K562 (cell line): Measurements from ENCODE around the gene PRDM11. TPM values are rescaled to one million over a fixed set of nuclear protein-coding genes. Genes with fewer than 3 reads are reported as not detected.

Experiments
- ATAC-seq: fragments of 200-7000 bp; cut with Tn5 transposase; 3 replicates; pipeline ENCODE4 v1.9.1; 2020; ENCODE audit warnings: moderate library complexity
- BruUV-seq: library from RNA; stranded (reverse); fragments of 400-500 nt; replicated peaks from 2 replicates; lab custom pipeline; 2021; lab: Mats Ljungman, UMichigan
- CTCF ChIA-PET: fragments of 300-600 bp; formaldehyde crosslinking; extraction: SDS; loops from one replicate; lab custom pipeline; 2021; ENCODE audit warnings: low intra/inter-chr PET ratio; lab: Yijun Ruan, JAX
- POLR2A ChIA-PET: fragments of 300-600, 350-650 bp; sonication (Branson Sonifier 250); formaldehyde crosslinking; extraction: SDS; loops from one replicate; lab custom pipeline; 2021; ENCODE audit warnings: antibody characterized with exemption, inconsistent platforms; lab: Yijun Ruan, JAX
- DNase-seq, 4 experiments: peaks; one replicate each; pipeline versions ENCODE4 v3.0.0 to v3.0.0-alpha.2; 2011 to 2018; ENCODE audit warnings: low spot score in 3 of 4, mixed read lengths in 3 of 4; ENCODE audit errors: extremely low read depth in 1 of 4
- FAIRE-seq: peaks from 2 replicates; lab custom pipeline; 2011; peaks lifted over from hg19 to GRCh38; lab: Jason Lieb, UNC
- H2AFZ ChIP-seq: 2 replicates; pipeline ENCODE4 v1.6.0; 2011; ENCODE audit warnings: low read depth, low read length, control low read depth, inconsistent platforms
- H3K27ac ChIP-seq: fragments of 200-600 bp; 3 replicates; pipeline ENCODE4 v1.8.0; 2011; ENCODE audit warnings: low read depth, mild to moderate bottlenecking, control low read depth, inconsistent platforms, low read length, moderate library complexity, mixed read lengths; ENCODE audit errors: extremely low read depth
- H3K27me3 ChIP-seq, 2 experiments: fragments of 300-600 bp in 1 of 2; 2 replicates in 1 of 2; 3 replicates in 1 of 2; pipeline versions ENCODE4 v1.6.0 to v1.8.0; 2011; ENCODE audit warnings: inconsistent platforms in 2 of 2, low read length in 2 of 2, mild to moderate bottlenecking in 1 of 2, mixed read lengths in 1 of 2, moderate library complexity in 1 of 2; ENCODE audit not compliant: control insufficient read depth in 2 of 2, insufficient read depth in 2 of 2
- H3K36me3 ChIP-seq: fragments of 300-600 bp; 3 replicates; pipeline ENCODE4 v1.8.0; 2011; ENCODE audit warnings: mild to moderate bottlenecking, low read length, inconsistent platforms; ENCODE audit not compliant: control insufficient read depth, insufficient read depth
- H3K4me1 ChIP-seq, 2 experiments: fragments of 200-600 bp in 1 of 2; replicated peaks in 1 of 2; 2 replicates in 1 of 2; 3 replicates in 1 of 2; pipeline versions ENCODE4 v1.5.1 to v1.8.0; 2011; ENCODE audit warnings: inconsistent platforms in 2 of 2, low read length in 2 of 2, mild to moderate bottlenecking in 1 of 2, mixed read lengths in 1 of 2, moderate library complexity in 1 of 2; ENCODE audit not compliant: control insufficient read depth in 2 of 2, insufficient read depth in 2 of 2
- H3K4me2 ChIP-seq: 2 replicates; pipeline ENCODE4 v1.6.1; 2011; ENCODE audit warnings: low read length, control low read depth, inconsistent platforms, mixed read lengths; ENCODE audit not compliant: insufficient read depth
- H3K4me3 ChIP-seq: fragments of 200-600 bp; sonication (generic), shearing (Covaris generic); 2 replicates; pipeline ENCODE4 v1.5.1; 2016; ENCODE audit warnings: control low read depth, inconsistent platforms
- H3K79me2 ChIP-seq: fragments of 200-600 bp; 3 replicates; pipeline ENCODE4 v1.8.0; 2011; ENCODE audit warnings: low read length, inconsistent platforms; ENCODE audit not compliant: control insufficient read depth, insufficient read depth
- H3K9ac ChIP-seq, 2 experiments: 2 replicates each; pipeline versions ENCODE4 v1.6.0 to v1.6.1; 2011; ENCODE audit warnings: low read depth in 2 of 2, low read length in 2 of 2, control low read depth in 1 of 2, inconsistent platforms in 1 of 2, mild to moderate bottlenecking in 1 of 2, mixed read lengths in 1 of 2; ENCODE audit not compliant: insufficient read depth in 1 of 2
- H3K9me1 ChIP-seq: one replicate; pipeline ENCODE4 v1.6.0; 2011; ENCODE audit warnings: inconsistent platforms, mild to moderate bottlenecking, low read length, moderate library complexity; ENCODE audit not compliant: control insufficient read depth, insufficient read depth
- H3K9me3 ChIP-seq: replicated peaks from 2 replicates; pipeline ENCODE4 v1.5.1; 2011; ENCODE audit warnings: low read depth, low read length, inconsistent platforms; ENCODE audit not compliant: control insufficient read depth, insufficient read depth
- H4K20me1 ChIP-seq: replicated peaks from 2 replicates; pipeline ENCODE4 v1.6.1; 2011; ENCODE audit warnings: low read length, inconsistent platforms, mixed read lengths; ENCODE audit not compliant: control insufficient read depth, insufficient read depth
- CTCF ChIP-seq, 3 experiments: IDR thresholded peaks in 2 of 3; conservative IDR thresholded peaks in 1 of 3; 2 replicates each; pipeline ENCODE4 v1.5.1; 2011 to 2012; ENCODE audit warnings: low read length in 3 of 3, mild to moderate bottlenecking in 3 of 3, control low read depth in 2 of 3, improper control_type of control experiment in 1 of 3, inconsistent platforms in 1 of 3, low read depth in 1 of 3, mixed read lengths in 1 of 3, moderate library complexity in 1 of 3; ENCODE audit not compliant: insufficient read depth in 2 of 3
- CTCFL ChIP-seq: IDR thresholded peaks from 2 replicates; pipeline ENCODE4 v1.6.1; 2011; ENCODE audit warnings: borderline replicate concordance, low read depth, mild to moderate bottlenecking, moderate library complexity, low read length; ENCODE audit not compliant: insufficient read depth, poor library complexity, severe bottlenecking
- DEAF1 ChIP-seq: fragments of 450-650 bp; formaldehyde crosslinking; IDR thresholded peaks from 2 replicates; pipeline ENCODE4 v1.4.0; 2020; ENCODE audit warnings: mild to moderate bottlenecking, moderate library complexity
- IFI16 ChIP-seq: fragments of 250-450 bp; sonication (Bioruptor Pico); IDR thresholded peaks from 2 replicates; pipeline ENCODE4 v2.1.2; 2022; ENCODE audit warnings: mild to moderate bottlenecking, inconsistent platforms
- RAD21 ChIP-seq, 2 experiments: fragments of 250-450 bp in 1 of 2; fragments of 450-650 bp in 1 of 2; sonication (Bioruptor Pico) in 1 of 2; formaldehyde crosslinking in 1 of 2; IDR thresholded peaks in 1 of 2; conservative IDR thresholded peaks in 1 of 2; 2 replicates each; pipeline versions ENCODE4 v1.4.0 to v1.8.0; 2020 to 2022; ENCODE audit warnings: mild to moderate bottlenecking in 2 of 2, moderate library complexity in 1 of 2
- SMC3 ChIP-seq: conservative IDR thresholded peaks from 2 replicates; pipeline ENCODE4 v1.6.1; 2011; ENCODE audit warnings: low read depth, low read length, improper control_type of control experiment; ENCODE audit not compliant: insufficient read depth
- SRF ChIP-seq, 2 experiments: fragments of 250-450, 450-650 bp in 1 of 2; sonication (Bioruptor Pico) in 1 of 2; sonication (generic) in 1 of 2; formaldehyde crosslinking; IDR thresholded peaks; 2 replicates each; pipeline versions ENCODE4 v1.5.0 to v1.5.1; 2020 to 2022; ENCODE audit warnings: mild to moderate bottlenecking in 1 of 2, missing genetic modification reagents in 1 of 2
- STAG1 ChIP-seq: sonication (generic); formaldehyde crosslinking; IDR thresholded peaks from 2 replicates; pipeline ENCODE4 v1.5.0; 2020; ENCODE audit warnings: missing genetic modification reagents, borderline replicate concordance
- ZNF592 ChIP-seq: fragments of 450-650 bp; IDR thresholded peaks from 2 replicates; pipeline ENCODE4 v1.6.1; 2017; ENCODE audit warnings: antibody characterized with exemption, mild to moderate bottlenecking
- WGBS: fragments of 100-300 bp; shearing (Covaris generic); methylation state at CpG from one replicate; pipeline ENCODE4 v1.1.6; 2016; ENCODE audit warnings: low coverage, mixed read lengths; ENCODE audit not compliant: insufficient coverage; ENCODE audit errors: missing lambda C conversion rate; 5-methylcytosine and 5-hydroxymethylcytosine counted together
- in situ Hi-C: fragments of 300-500 bp; cut with MboI; formaldehyde crosslinking; loops from 4 replicates; pipeline ENCODE4 v1.15.0; 2018; ENCODE audit warnings: inconsistent platforms, mixed read lengths
- intact Hi-C: fragments of 100-400 bp; cut with micrococcal nuclease; formaldehyde crosslinking; loops from 2 replicates; pipeline ENCODE4 v1.14.2; 2022
- polyA plus RNA-seq, 8 experiments: library from polyadenylated mRNA; depleted of rRNA in 4 of 8; stranded (reverse) in 5 of 8; unstranded in 3 of 8; fragments of >200 nt; fragmentation: Nextera tagmentation in 2 of 8; fragmentation: Illumina TruSeq in 1 of 8; extraction: Ambion mirVana in 2 of 8; extraction: Trizol in 1 of 8; gene quantifications; 2 replicates each; pipeline versions ENCODE4 v1.2.1 to v1.2.3, GENCODE V29; 2011 to 2014; ENCODE audit warnings: inconsistent platforms in 1 of 8, missing spikeins in 1 of 8
- total RNA-seq, 7 experiments: library from RNA; depleted of rRNA in 6 of 7; stranded (reverse); fragments of >200 nt in 6 of 7; fragmentation: Illumina TruSeq in 2 of 7; extraction: Trizol in 2 of 7; gene quantifications; 2 replicates each; pipeline versions ENCODE4 v1.2.1 to v1.2.3, GENCODE V29; 2011 to 2021; ENCODE audit warnings: low replicate concordance in 1 of 7

The PRDM11 gene
- total and polyA plus RNA-seq, 9 of the 15 experiments (the other 6 are each of a cell fraction or from before 2014, with no cell fraction given) = 0.01 to 1.1 (median 0.29) TPM

- FAIRE-seq (peak; percentile 83), DNase-seq (peak; percentile 67 to 74 (median 71)), ATAC-seq (peak; percentile 86)
- ChIA-PET CTCF (interaction anchor here (1.1 to 2.5 kb wide), 4 partner anchors 174 to 221 kb away, joined by 4 to 20 read pairs (median 13); no protein-coding TSS in a partner anchor), POLR2A (interaction anchor here (0.6 to 1.3 kb wide), 2 partner anchors 10 to 181 kb away, joined by 3 read pairs; no protein-coding TSS in a partner anchor)
- WGBS = 1% methylated on average over 10 of the region's 10 CpGs
- no peak overlapping the region for H3K27ac ChIP-seq
- no peaks in the 10 kb centered on the region for H3K9me1 ChIP-seq
- no peaks in the 10 kb centered on the region; a peak in 1 of 5 replicates for H3K4me1 ChIP-seq
- no TSS peak for BruUV-seq
- no peaks in the 10 kb centered on the region for H3K9me3 ChIP-seq
- no peak overlapping the region for H3K4me3 ChIP-seq
- no peak overlapping the region for H3K4me2 ChIP-seq
- H3K79me2 ChIP-seq = no peaks in the 10 kb centered on the region
- no peaks in the 10 kb centered on the region for H3K36me3 ChIP-seq
- H3K27me3 ChIP-seq = peaks cover 0 to 6% of the 10 kb centered on the region in 2 experiments; a peak in 1 of 5 replicates
- H4K20me1 ChIP-seq = 0 out of 2 replicates have a peak, but pooled peaks cover 12% of the 10 kb centered on the region
- in situ Hi-C loops (loop anchor here (25.0 kb wide), 1 partner anchor 177 kb away; the partner anchor contains the start of gene SYT13), intact Hi-C loops (loop anchor here (1.0 kb wide), 2 partner anchors 183 to 222 kb away; no protein-coding TSS in a partner anchor)
- H2AFZ ChIP-seq = no peak overlapping the region
- H3K9ac ChIP-seq = no peak overlapping the region
- TF ChIP-seq ZNF592 (no peak), SRF (CRISPR knock-in tag; IDR thresholded peaks at IDR 0.05) (no peak), CTCFL (peak; percentile 13), DEAF1 (CRISPR knock-in tag) (peak; percentile 83), SMC3 (peak; percentile 74), CTCF (IDR thresholded peaks at IDR 0.05 in 2 of 3, conservative IDR thresholded peaks at IDR 0.05 in 1 of 3; ENCODE audit: insufficient read depth in 2 of 3, low read depth in 1 of 3, low read length in 3 of 3) (peak; percentile 58 to 87 (median 69)), RAD21 (CRISPR knock-in tag; conservative IDR thresholded peaks at IDR 0.05 in 1 of 2, IDR thresholded peaks at IDR 0.05 in 1 of 2) (peak; percentile 88 to 89), STAG1 (CRISPR knock-in tag) (peak; percentile 62; the same call in 1 of the 2 replicates), IFI16 (CRISPR knock-in tag) (no peak)
These were observed 35.9 kb upstream of the PRDM11 start for GRCh38 chr11:45110562-45110961.
